ENCODE results near the gene GOLM1. TPM values are rescaled to one million over a fixed set of nuclear protein-coding genes. Genes with fewer than 3 reads are reported as not detected.
A peak's percentile ranks its signal among the peaks of the same experiment; 100 is the strongest.

Gene GOLM1
- total and polyA plus RNA-seq, 2 of the 4 experiments (the other 2 are of a cell fraction), result 54.8 to 59.2 TPM

DNA sequence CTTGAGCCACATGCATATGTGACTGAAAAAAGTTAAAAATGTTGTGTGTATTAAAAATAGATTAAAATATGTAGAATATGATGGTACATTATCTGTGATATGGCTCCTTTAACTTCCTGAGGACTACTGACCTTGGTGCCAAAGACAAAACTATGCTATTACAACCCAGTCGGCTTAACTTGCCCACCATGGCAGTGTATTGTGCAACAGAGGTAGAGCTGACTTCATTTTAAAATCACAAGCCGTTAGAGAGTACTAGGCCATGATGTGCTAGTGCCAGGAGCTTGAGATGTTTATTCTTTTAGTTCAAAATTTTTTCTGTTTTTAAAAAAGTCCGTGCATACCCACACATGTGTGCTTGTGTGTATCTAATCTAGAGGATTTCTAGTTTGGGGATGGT, 112.1 kb downstream of the GOLM1 start:
- no peaks in the 10 kb centered on the region for H3K9me3 ChIP-seq (ENCODE audit: control insufficient read depth, insufficient read depth, low read length)
- ATAC-seq (ENCODE audit: low read depth) (no peak), DNase-seq (no peak)
- H2BK5ac ChIP-seq (ENCODE audit: low read depth, low read length, poor library complexity, severe bottlenecking), result no peak overlapping the region
- no peak overlapping the region for H4K5ac ChIP-seq (ENCODE audit: low read depth, low read length)
- no peak overlapping the region for H3K14ac ChIP-seq (replicated peaks; ENCODE audit: low read depth, low read length)
- no peak overlapping the region for H3K23ac ChIP-seq (ENCODE audit: low read depth, low read length)
- BruUV-seq (replicated peaks), result no TSS peak
- no peak overlapping the region for H3K9ac ChIP-seq (ENCODE audit: low read depth, low read length)
- peaks cover 3% of the 10 kb centered on the region; the same call in 1 of the 2 replicates for H3K9me1 ChIP-seq (ENCODE audit: insufficient read depth, low read length)
- no peak overlapping the region for H2AK5ac ChIP-seq (ENCODE audit: low read depth, low read length)
- no peak overlapping the region for H4K91ac ChIP-seq (ENCODE audit: insufficient read depth, low read depth, low read length)
- H3K79me1 ChIP-seq (ENCODE audit: low read depth in 1 of 2, low read length in 2 of 2), result peaks cover 8 to 10% of the 10 kb centered on the region in 2 experiments; a peak in 3 of 4 replicates
- no peak overlapping the region for H2BK15ac ChIP-seq (ENCODE audit: low read depth, low read length)
- no peak overlapping the region for H2AFZ ChIP-seq (replicated peaks; ENCODE audit: low read length, poor library complexity)
- H4K20me1 ChIP-seq (ENCODE audit: insufficient read depth, low read length), result no peaks in the 10 kb centered on the region
- H3K27ac ChIP-seq (ENCODE audit: insufficient read depth, low read length), result no peak overlapping the region
- H3K56ac ChIP-seq (ENCODE audit: extremely low read depth, insufficient read depth, low read length), result no peak overlapping the region
- ChIA-PET POLR2A (ENCODE audit: unreplicated experiment) (no interaction called here), CTCF (no interaction called here)
- TF ChIP-seq CEBPB (IDR thresholded peaks at IDR 0.05; ENCODE audit: low read depth, low read length), result peak; percentile 51; the same call in 1 of the 2 replicates
- no peak for TF ChIP-seq FOS (IDR thresholded peaks at IDR 0.05; ENCODE audit: low read depth, low read length)
- TF ChIP-seq POLR2A (IDR thresholded peaks at IDR 0.05; ENCODE audit: low read depth, low read length), result no peak
- no peak overlapping the region for H3K4ac ChIP-seq (ENCODE audit: low read depth, low read length)
- H2AK9ac ChIP-seq (replicated peaks; ENCODE audit: low read depth, low read length, poor library complexity), result no peak overlapping the region
- intact Hi-C loops (cut with micrococcal nuclease) (no loop called here), in situ Hi-C loops (cut with MboI; ENCODE audit: low sequenced_read_pairs) (no loop called here), dilution Hi-C loops (cut with HindIII; ENCODE audit: low sequenced_read_pairs, unreplicated experiment) (no loop called here)
- no peak overlapping the region for H3K4me3 ChIP-seq (ENCODE audit: insufficient read depth, low read depth, low read length)
- peaks cover 3% of the 10 kb centered on the region for H3K36me3 ChIP-seq (ENCODE audit: control insufficient read depth, insufficient read depth, low read length)
- H2BK120ac ChIP-seq (ENCODE audit: low read depth, low read length), result no peak overlapping the region
- no peak overlapping the region for H2BK20ac ChIP-seq (ENCODE audit: low read depth, low read length)
- no peaks in the 10 kb centered on the region for H3K4me1 ChIP-seq (ENCODE audit: control insufficient read depth, insufficient read depth, low read length)
- H3K4me2 ChIP-seq (ENCODE audit: low read depth, low read length), result no peak overlapping the region
- H3K18ac ChIP-seq (ENCODE audit: low read depth, low read length), result no peak overlapping the region
- no peak overlapping the region for H4K8ac ChIP-seq (ENCODE audit: low read depth in 2 of 2, low read length in 2 of 2)
- no CpG with 5 or more reads among the region's 3 CpGs for WGBS, 2 experiments (ENCODE audit: extremely low coverage in 2 of 2, insufficient read length in 1 of 2)
- no peaks in the 10 kb centered on the region for H3K27me3 ChIP-seq (ENCODE audit: control insufficient read depth, insufficient read depth, low read length)

Measured in IMR-90 (cell line).